DOHH2 (cell line): ENCODE measurements around the gene REEP1.

ENCODE experiments used
- CTCF ChIP-seq: fragments of 200-600 bp; sonication (generic); IDR thresholded peaks from one replicate; pipeline ENCODE4 v1.5.1; 2014; ENCODE audit warnings: antibody characterized with exemption, mild to moderate bottlenecking, low read depth, low read length; ENCODE audit not compliant: poor library complexity, severe bottlenecking
- EZH2phosphoT487 ChIP-seq: fragments of 200-600 bp; sonication (generic); IDR thresholded peaks from 2 replicates; pipeline ENCODE4 v1.6.1; 2017; ENCODE audit warnings: borderline replicate concordance, mild to moderate bottlenecking, antibody characterized with exemption, low read length, moderate library complexity, mixed read lengths

GRCh38 chr2:86296947-86297346 is 40.5 kb downstream of the REEP1 start:
- TF ChIP-seq CTCF, result no peak
- no peak for TF ChIP-seq EZH2phosphoT487
